H9 (cell line): ENCODE measurements around the gene MZF1. TPM values are rescaled to one million over a fixed set of nuclear protein-coding genes. Genes with fewer than 3 reads are reported as not detected.
"Not testable (repeated sequence)": the region's sequence is repeated elsewhere in the genome, so short reads cannot be mapped to it uniquely, and the experiment has no call there.

ENCODE experiments used
- DNase-seq: peaks from one replicate; pipeline ENCODE4 v3.0.0-alpha.2; 2017
- H2AFZ ChIP-seq: one replicate; pipeline ENCODE4 v1.6.1; 2013; ENCODE audit warnings: mild to moderate bottlenecking, low read length, control low read depth, moderate library complexity
- H2AK5ac ChIP-seq: 2 replicates; pipeline ENCODE4 v1.6.1; 2013; ENCODE audit warnings: low read length, control low read depth, mixed read lengths; ENCODE audit not compliant: insufficient read length
- H2BK120ac ChIP-seq: one replicate; pipeline ENCODE4 v1.6.1; 2013; ENCODE audit warnings: low read depth, mild to moderate bottlenecking, low read length, control low read depth, inconsistent platforms; ENCODE audit not compliant: poor library complexity, severe bottlenecking
- H2BK12ac ChIP-seq: 2 replicates; pipeline ENCODE4 v1.6.1; 2013; ENCODE audit warnings: low read length, control low read depth, mixed read lengths, low read depth; ENCODE audit not compliant: insufficient read length
- H2BK15ac ChIP-seq: 2 replicates; pipeline ENCODE4 v1.6.1; 2013; ENCODE audit warnings: low read depth, low read length, control low read depth
- H2BK20ac ChIP-seq: one replicate; pipeline ENCODE4 v1.6.1; 2013; ENCODE audit warnings: low read depth, mild to moderate bottlenecking, low read length, control low read depth, inconsistent platforms; ENCODE audit not compliant: poor library complexity, severe bottlenecking
- H2BK5ac ChIP-seq: 2 replicates; pipeline ENCODE4 v1.6.1; 2013; ENCODE audit warnings: low read length, control low read depth, mixed read lengths; ENCODE audit not compliant: insufficient read length
- H3K14ac ChIP-seq: 2 replicates; pipeline ENCODE4 v1.6.1; 2013; ENCODE audit warnings: low read length, control low read depth; ENCODE audit not compliant: insufficient read depth
- H3K18ac ChIP-seq: 2 replicates; pipeline ENCODE4 v1.6.1; 2013; ENCODE audit warnings: low read depth, mild to moderate bottlenecking, mixed read lengths, low read length, control low read depth; ENCODE audit not compliant: insufficient read length
- H3K23ac ChIP-seq: 2 replicates; pipeline ENCODE4 v1.6.1; 2013; ENCODE audit warnings: low read length, control low read depth, mixed read lengths, low read depth; ENCODE audit not compliant: insufficient read length
- H3K23me2 ChIP-seq: 2 replicates; pipeline ENCODE4 v1.6.1; 2013; ENCODE audit warnings: low read depth, mild to moderate bottlenecking, mixed read lengths, low read length, control low read depth; ENCODE audit not compliant: insufficient read length, poor library complexity, severe bottlenecking
- H3K27ac ChIP-seq: 2 replicates; pipeline ENCODE4 v1.5.1; 2013; ENCODE audit warnings: low read length, control low read depth, mixed read lengths, low read depth; ENCODE audit not compliant: insufficient read length
- H3K27me3 ChIP-seq: 2 replicates; pipeline ENCODE4 v1.6.1; 2013; ENCODE audit warnings: low read length, control low read depth, inconsistent platforms; ENCODE audit not compliant: insufficient read depth
- H3K4ac ChIP-seq: 2 replicates; pipeline ENCODE4 v1.6.1; 2013; ENCODE audit warnings: low read depth, mild to moderate bottlenecking, control low read depth, inconsistent platforms, low read length, moderate library complexity
- H3K4me1 ChIP-seq: 2 replicates; pipeline ENCODE4 v1.6.1; 2013; ENCODE audit warnings: low read length, control low read depth, inconsistent platforms; ENCODE audit not compliant: insufficient read depth
- H3K4me2 ChIP-seq: 2 replicates; pipeline ENCODE4 v1.6.1; 2013; ENCODE audit warnings: low read length, control low read depth, mixed read lengths; ENCODE audit not compliant: insufficient read length, insufficient read depth
- H3K56ac ChIP-seq: 2 replicates; pipeline ENCODE4 v1.6.1; 2013; ENCODE audit warnings: low read depth, mild to moderate bottlenecking, mixed read lengths, low read length, control low read depth; ENCODE audit not compliant: insufficient read length
- H3K79me1 ChIP-seq: 2 replicates; pipeline ENCODE4 v1.6.1; 2013; ENCODE audit warnings: low read depth, mild to moderate bottlenecking, moderate library complexity, low read length, control low read depth, inconsistent platforms; ENCODE audit not compliant: insufficient read depth, poor library complexity, severe bottlenecking
- H3K79me2 ChIP-seq: 2 replicates; pipeline ENCODE4 v1.6.1; 2013; ENCODE audit warnings: low read length, control low read depth, inconsistent platforms; ENCODE audit not compliant: insufficient read depth
- H3K9ac ChIP-seq: 2 replicates; pipeline ENCODE4 v1.6.1; 2013; ENCODE audit warnings: low read length, control low read depth, mixed read lengths; ENCODE audit not compliant: insufficient read length; ENCODE audit errors: extremely low read depth
- H3K9me3 ChIP-seq: one replicate; pipeline ENCODE4 v1.6.1; 2013; ENCODE audit warnings: low read depth, low read length, inconsistent platforms; ENCODE audit not compliant: control insufficient read depth
- H3T11ph ChIP-seq: one replicate; pipeline ENCODE4 v1.6.1; 2013; ENCODE audit warnings: mild to moderate bottlenecking, low read length, control low read depth, inconsistent platforms
- H4K20me1 ChIP-seq: one replicate; pipeline ENCODE4 v1.6.1; 2013; ENCODE audit not compliant: control insufficient read depth, insufficient read length, insufficient read depth
- H4K5ac ChIP-seq: 2 replicates; pipeline ENCODE4 v1.6.1; 2013; ENCODE audit warnings: low read depth, mild to moderate bottlenecking, mixed read lengths, low read length, control low read depth; ENCODE audit not compliant: insufficient read length
- H4K8ac ChIP-seq: replicated peaks from 2 replicates; pipeline ENCODE4 v1.6.1; 2013; ENCODE audit warnings: low read length, control low read depth, mixed read lengths, low read depth; ENCODE audit not compliant: insufficient read length
- H4K91ac ChIP-seq: 2 replicates; pipeline ENCODE4 v1.6.1; 2013; ENCODE audit warnings: low read depth, mild to moderate bottlenecking, moderate library complexity, mixed read lengths, low read length, control low read depth; ENCODE audit not compliant: insufficient read length
- H3K27ac Mint-ChIP-seq, 3 experiments: 2 replicates in 2 of 3; 3 replicates in 1 of 3; pipeline ENCODE4 v1.8.0; 2020 to 2021; ENCODE audit warnings: mixed read lengths in 3 of 3, mild to moderate bottlenecking in 1 of 3, moderate library complexity in 1 of 3
- H3K27me3 Mint-ChIP-seq: 2 replicates; pipeline ENCODE4 v1.8.0; 2021; ENCODE audit warnings: low read depth, mild to moderate bottlenecking, moderate library complexity, mixed read lengths
- H3K36me3 Mint-ChIP-seq, 3 experiments: 2 replicates in 2 of 3; 3 replicates in 1 of 3; pipeline ENCODE4 v1.8.0; 2020 to 2021; ENCODE audit warnings: low read depth in 3 of 3, mixed read lengths in 3 of 3; ENCODE audit not compliant: insufficient read depth in 1 of 3
- H3K4me1 Mint-ChIP-seq, 2 experiments: 2 replicates each; pipeline ENCODE4 v1.8.0; 2020; ENCODE audit warnings: mixed read lengths in 2 of 2
- H3K4me3 Mint-ChIP-seq, 2 experiments: 2 replicates in 1 of 2; 3 replicates in 1 of 2; pipeline ENCODE4 v1.8.0; 2020 to 2021; ENCODE audit warnings: mild to moderate bottlenecking in 2 of 2, mixed read lengths in 2 of 2, moderate library complexity in 1 of 2
- H3K9me3 Mint-ChIP-seq, 2 experiments: 2 replicates in 1 of 2; 3 replicates in 1 of 2; pipeline ENCODE4 v1.8.0; 2020; ENCODE audit warnings: mild to moderate bottlenecking in 2 of 2, mixed read lengths in 2 of 2, moderate library complexity in 1 of 2
- CTCF ChIP-seq: fragments of 200-600 bp; sonication (generic); conservative IDR thresholded peaks from 3 replicates; pipeline ENCODE4 v1.8.0; 2021; ENCODE audit warnings: antibody characterized with exemption, mild to moderate bottlenecking
- WGBS: extraction: QIAGEN DNeasy Blood & Tissue Kit; methylation state at CpG from one replicate; pipeline ENCODE4 v1.1.7; 2013; ENCODE audit warnings: missing lambda C conversion rate, low lambda C conversion rate, mixed read lengths; ENCODE audit not compliant: insufficient read length; ENCODE audit errors: extremely low coverage; 5-methylcytosine and 5-hydroxymethylcytosine counted together
- total RNA-seq: library from RNA; stranded (reverse); gene quantifications from 2 replicates; pipeline ENCODE4 v1.2.1, GENCODE V29; 2021

MZF1 gene
- total RNA-seq, 1 experiment from 2014 or later = 23.6 TPM

GRCh38 chr19:58543826-58544590 lies 29.1 kb downstream of the MZF1 start, which contains the start of gene TRIM28:
TRIM28 (plus strand) TSS chr19:58544064; CDS start chr19:58544758, 694 bp downstream.
- Histone ChIP-seq H3K79me2 (peaks cover 26% of the 10 kb centered on the region), H3K23ac (no peak within 1 kb of the TSS), H3K18ac (peak within 1 kb of the TSS; percentile 89), H4K91ac (no peak within 1 kb of the TSS), H3K23me2 (peaks cover 11% of the 10 kb centered on the region), H4K20me1 (peaks cover 7% of the 10 kb centered on the region), H2BK20ac (no peak within 1 kb of the TSS), H3K9me3 (no peaks in the 10 kb centered on the region), H4K5ac (no peak within 1 kb of the TSS), H2AK5ac (no peak within 1 kb of the TSS), H3K14ac (peak within 1 kb of the TSS; percentile 98), H3K27me3 (peaks cover 4% of the 10 kb centered on the region; the same call in 1 of the 2 replicates), H3K56ac (no peak within 1 kb of the TSS), H2BK15ac (no peak within 1 kb of the TSS), H3T11ph (no peak within 1 kb of the TSS), H3K4me2 (peak within 1 kb of the TSS; percentile 99), H2AFZ (no peak within 1 kb of the TSS), H4K8ac (no peak within 1 kb of the TSS), H3K79me1 (peaks cover 14% of the 10 kb centered on the region), H3K27ac (peak within 1 kb of the TSS; percentile 75), H3K4ac (no peak within 1 kb of the TSS), H2BK120ac (no peak within 1 kb of the TSS), H2BK5ac (no peak within 1 kb of the TSS), H2BK12ac (no peak within 1 kb of the TSS), H3K9ac (peak within 1 kb of the TSS; percentile 91), H3K4me1 (peaks cover 4% of the 10 kb centered on the region; the same call in 1 of the 2 replicates)
- Mint-ChIP-seq H3K9me3 (no peaks in the 10 kb centered on the region; a peak in 1 of 5 replicates), H3K27me3 (peaks cover 35% of the 10 kb centered on the region), H3K36me3 (peaks cover 38 to 42% (median 41%) of the 10 kb centered on the region in 3 experiments), H3K27ac (peak within 1 kb of the TSS; percentile 99 to 100 (median 100)), H3K4me1 (peaks cover 17 to 18% of the 10 kb centered on the region in 2 experiments), H3K4me3 (peak within 1 kb of the TSS; percentile 98 to 100)
- TF ChIP-seq CTCF = no peak
- no CpG with 5 or more reads among the region's 73 CpGs for WGBS
- peak; percentile 97 for DNase-seq

- not testable (repeated sequence) for H4K91ac ChIP-seq, H3K27ac ChIP-seq, H3K56ac ChIP-seq, H3K27ac Mint-ChIP-seq, H4K5ac ChIP-seq, H3K4me1 ChIP-seq, H4K8ac ChIP-seq, H2BK20ac ChIP-seq, H2BK120ac ChIP-seq, H3T11ph ChIP-seq, H3K14ac ChIP-seq, H3K4ac ChIP-seq, H3K23ac ChIP-seq, H3K9me3 ChIP-seq, H3K9ac ChIP-seq, H3K4me2 ChIP-seq, DNase-seq, H3K27me3 ChIP-seq, H2BK12ac ChIP-seq, H2BK15ac ChIP-seq, H2BK5ac ChIP-seq, H3K9me3 Mint-ChIP-seq, H2AFZ ChIP-seq, H4K20me1 ChIP-seq, H3K18ac ChIP-seq
- peaks cover 13% of the 10 kb centered on the region for H3K23me2 ChIP-seq
- no CpG with 5 or more reads among the region's 18 CpGs for WGBS
- H2AK5ac ChIP-seq = peak overlapping the region; percentile 31
- peaks cover 26% of the 10 kb centered on the region for H3K79me2 ChIP-seq
- Mint-ChIP-seq H3K4me1 (peaks cover 20 to 22% of the 10 kb centered on the region in 2 experiments), H3K4me3 (peak overlapping the region; percentile 41 to 72), H3K27me3 (peaks cover 38% of the 10 kb centered on the region), H3K36me3 (peaks cover 28 to 30% (median 30%) of the 10 kb centered on the region in 3 experiments)
- peaks cover 11% of the 10 kb centered on the region for H3K79me1 ChIP-seq
These were observed 30.3 kb downstream of the MZF1 start for GRCh38 chr19:58542641-58543372.
